ENCODE measurements around the gene MARCHF10.
"Not testable (repeated sequence)": the region's sequence is repeated elsewhere in the genome, so short reads cannot be mapped to it uniquely, and the experiment has no call there.

Gene MARCHF10

GRCh38 chr17:62852195-62852594 is 44.1 kb upstream of the MARCHF10 start:
- CTCF ChIA-PET, result no interaction called here
- no peak for DNase-seq (ENCODE audit: extremely low spot score)
- TF ChIP-seq TARDBP (IDR thresholded peaks at IDR 0.05) (no peak), FOXK2 (IDR thresholded peaks at IDR 0.05) (no peak), LEF1 (IDR thresholded peaks at IDR 0.05; ENCODE audit: borderline replicate concordance) (no peak), L3MBTL2 (conservative IDR thresholded peaks at IDR 0.05) (no peak), HDGF (IDR thresholded peaks at IDR 0.05; ENCODE audit: borderline replicate concordance) (no peak), ARNT (IDR thresholded peaks at IDR 0.05) (no peak), ELF4 (IDR thresholded peaks at IDR 0.05) (no peak), FOXA1 (IDR thresholded peaks at IDR 0.05) (no peak), BHLHE40 (IDR thresholded peaks at IDR 0.05; ENCODE audit: borderline replicate concordance) (no peak), FOXM1 (IDR thresholded peaks at IDR 0.05; ENCODE audit: borderline replicate concordance) (no peak), NFRKB (IDR thresholded peaks at IDR 0.05) (no peak), SUZ12 (IDR thresholded peaks at IDR 0.05) (no peak), CTBP1 (IDR thresholded peaks at IDR 0.05; ENCODE audit: borderline replicate concordance) (no peak), ZNF384 (IDR thresholded peaks at IDR 0.05) (no peak), SP1 (IDR thresholded peaks at IDR 0.05) (no peak)
- TF ChIP-seq, protein P1, sequence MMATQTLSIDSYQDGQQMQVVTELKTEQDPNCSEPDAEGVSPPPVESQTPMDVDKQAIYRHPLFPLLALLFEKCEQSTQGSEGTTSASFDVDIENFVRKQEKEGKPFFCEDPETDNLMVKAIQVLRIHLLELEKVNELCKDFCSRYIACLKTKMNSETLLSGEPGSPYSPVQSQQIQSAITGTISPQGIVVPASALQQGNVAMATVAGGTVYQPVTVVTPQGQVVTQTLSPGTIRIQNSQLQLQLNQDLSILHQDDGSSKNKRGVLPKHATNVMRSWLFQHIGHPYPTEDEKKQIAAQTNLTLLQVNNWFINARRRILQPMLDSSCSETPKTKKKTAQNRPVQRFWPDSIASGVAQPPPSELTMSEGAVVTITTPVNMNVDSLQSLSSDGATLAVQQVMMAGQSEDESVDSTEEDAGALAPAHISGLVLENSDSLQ (IDR thresholded peaks at IDR 0.05), result no peak
- POLR2A ChIA-PET, result no interaction called here

- DNase-seq (ENCODE audit: extremely low spot score); POLR2A ChIA-PET; CTCF ChIA-PET: not testable (repeated sequence)
Observed at GRCh38 chr17:62849591-62850415, 41.7 kb upstream of the MARCHF10 start.

- ChIA-PET POLR2A (no interaction called here), CTCF (no interaction called here)
- DNase-seq (ENCODE audit: extremely low spot score), result no peak
- TF ChIP-seq NFRKB (IDR thresholded peaks at IDR 0.05), result no peak
- TF ChIP-seq, protein P1 (IDR thresholded peaks at IDR 0.05), result no peak
- no peak for TF ChIP-seq SUZ12 (IDR thresholded peaks at IDR 0.05)
- TF ChIP-seq ARNT (IDR thresholded peaks at IDR 0.05), result no peak
Observed at GRCh38 chr17:62848334-62848733, 40.2 kb upstream of the MARCHF10 start.

DNA sequence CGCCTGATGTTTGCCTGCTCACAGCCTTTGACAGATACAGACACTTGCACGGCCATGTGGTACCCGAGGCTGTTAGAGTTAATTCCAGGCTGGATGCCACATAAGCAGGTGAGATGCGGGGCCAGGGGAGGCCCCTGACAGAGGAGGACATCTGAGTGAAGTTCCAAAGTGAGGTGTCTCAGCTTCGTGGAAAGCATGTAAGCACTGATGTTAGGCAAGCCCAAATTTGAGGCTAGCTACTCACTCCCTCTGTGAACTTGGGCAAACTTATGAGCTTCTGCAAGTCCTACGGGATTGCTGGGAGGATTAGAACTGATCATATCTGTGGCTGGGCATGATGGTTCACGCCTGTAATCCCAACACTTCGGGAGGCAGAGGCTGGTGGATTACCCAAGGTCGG is 39.3 kb upstream of the MARCHF10 start:
- ChIA-PET POLR2A (no interaction called here), CTCF (no interaction called here)
- TF ChIP-seq HDGF (IDR thresholded peaks at IDR 0.05; ENCODE audit: borderline replicate concordance) (no peak), ZNF384 (IDR thresholded peaks at IDR 0.05) (no peak), BHLHE40 (IDR thresholded peaks at IDR 0.05; ENCODE audit: borderline replicate concordance) (no peak), ARNT (IDR thresholded peaks at IDR 0.05) (no peak), FOXM1 (IDR thresholded peaks at IDR 0.05; ENCODE audit: borderline replicate concordance) (no peak), TARDBP (IDR thresholded peaks at IDR 0.05) (no peak), NFRKB (IDR thresholded peaks at IDR 0.05) (no peak), CTBP1 (IDR thresholded peaks at IDR 0.05; ENCODE audit: borderline replicate concordance) (no peak), SUZ12 (IDR thresholded peaks at IDR 0.05) (no peak), LEF1 (IDR thresholded peaks at IDR 0.05; ENCODE audit: borderline replicate concordance) (no peak), SP1 (IDR thresholded peaks at IDR 0.05) (no peak), L3MBTL2 (conservative IDR thresholded peaks at IDR 0.05) (no peak), ELF4 (IDR thresholded peaks at IDR 0.05) (no peak), FOXK2 (IDR thresholded peaks at IDR 0.05) (no peak)
- TF ChIP-seq, protein P1 (IDR thresholded peaks at IDR 0.05), result no peak
- DNase-seq (ENCODE audit: extremely low spot score), result no peak

GRCh38 chr17:62840871-62841270 is 32.8 kb upstream of the MARCHF10 start:
- ChIA-PET POLR2A (no interaction called here), CTCF (no interaction called here)
- no peak for DNase-seq (ENCODE audit: extremely low spot score)
- no peak for TF ChIP-seq SUZ12 (IDR thresholded peaks at IDR 0.05)
- no peak for TF ChIP-seq SP1 (IDR thresholded peaks at IDR 0.05)

GRCh38 chr17:62833816-62834215 is 25.7 kb upstream of the MARCHF10 start:
- POLR2A ChIA-PET; DNase-seq (ENCODE audit: extremely low spot score); CTCF ChIA-PET: not testable (repeated sequence)

DNA sequence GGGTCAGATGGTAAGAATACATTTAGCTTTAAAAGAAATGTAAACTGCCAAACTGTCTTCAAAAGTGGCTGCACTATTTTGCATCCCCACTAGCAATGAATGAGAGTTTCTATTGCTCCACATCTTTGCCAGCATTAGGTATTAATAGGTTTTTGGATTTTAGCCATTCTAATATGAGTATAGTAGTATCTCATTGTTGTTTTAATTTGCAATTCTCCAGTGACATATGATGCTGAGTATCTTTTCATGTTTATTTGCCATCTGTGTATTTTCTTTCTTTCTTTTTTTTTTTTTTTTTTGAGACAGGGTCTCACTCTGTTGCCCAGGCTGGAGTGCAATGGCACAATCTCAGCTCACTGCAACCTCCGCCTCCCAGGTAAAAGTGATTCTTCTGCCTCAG is 24.3 kb upstream of the MARCHF10 start:
- CTCF ChIA-PET, result no interaction called here
- POLR2A ChIA-PET, result no interaction called here
- TF ChIP-seq ZNF384 (IDR thresholded peaks at IDR 0.05) (no peak), BHLHE40 (IDR thresholded peaks at IDR 0.05; ENCODE audit: borderline replicate concordance) (no peak), ELF4 (IDR thresholded peaks at IDR 0.05) (no peak), HDGF (IDR thresholded peaks at IDR 0.05; ENCODE audit: borderline replicate concordance) (no peak), CTBP1 (IDR thresholded peaks at IDR 0.05; ENCODE audit: borderline replicate concordance) (no peak), FOXM1 (IDR thresholded peaks at IDR 0.05; ENCODE audit: borderline replicate concordance) (no peak)
- TF ChIP-seq, protein P1 (IDR thresholded peaks at IDR 0.05), result no peak
- no peak for DNase-seq (ENCODE audit: extremely low spot score)

GRCh38 chr17:62831066-62831465 is 23.0 kb upstream of the MARCHF10 start:
- CTCF ChIA-PET, POLR2A ChIA-PET: not testable (repeated sequence)

More at GRCh38 chr17:62831066-62831465, 23.0 kb upstream of the MARCHF10 start:
- DNase-seq (ENCODE audit: extremely low spot score), result not testable (repeated sequence)
